GM12878 (cell line): Measurements from ENCODE around the gene RMND1. TPM values are rescaled to one million over a fixed set of nuclear protein-coding genes. Genes with fewer than 3 reads are reported as not detected.

Experiments used
- ATAC-seq: fragments of 200-7000 bp; cut with Tn5 transposase; 3 replicates; pipeline ENCODE4 v1.9.1; 2020; ENCODE audit warnings: mild to moderate bottlenecking, moderate library complexity
- BruUV-seq: library from RNA; stranded (reverse); fragments of 400-500 nt; replicated peaks from 2 replicates; lab custom pipeline; 2021; lab: Mats Ljungman, UMichigan
- CTCF ChIA-PET: fragments of 300-600 bp; sonication (Branson Sonifier 250); formaldehyde crosslinking; extraction: SDS; loops from one replicate; lab custom pipeline; 2021; ENCODE audit warnings: inconsistent platforms; lab: Yijun Ruan, JAX
- POLR2A ChIA-PET: fragments of 350-600 bp; formaldehyde crosslinking; extraction: SDS; loops from one replicate; lab custom pipeline; 2021; ENCODE audit warnings: inconsistent platforms; lab: Charles Lee
- RAD21 ChIA-PET: fragments of 300-600 bp; sonication (Branson Sonifier 250); formaldehyde crosslinking; loops from one replicate; lab custom pipeline; 2023; ENCODE audit warnings: antibody characterized with exemption; ENCODE audit not compliant: unreplicated experiment; lab: Charles Lee
- SMC1A ChIA-PET: fragments of 300-600 bp; sonication (Branson Sonifier 250); formaldehyde crosslinking; loops from one replicate; lab custom pipeline; 2023; ENCODE audit not compliant: unreplicated experiment, uncharacterized antibody; lab: Charles Lee
- DNase-seq: peaks from one replicate; pipeline ENCODE4 v3.0.0-alpha.2; 2011; ENCODE audit warnings: low read depth, low spot score
- FAIRE-seq: peaks from 3 replicates; lab custom pipeline; 2011; peaks lifted over from hg19 to GRCh38; lab: Jason Lieb, UNC
- H2AFZ ChIP-seq: 2 replicates; pipeline ENCODE4 v1.6.0; 2011; ENCODE audit warnings: low read depth, low read length, control low read depth; ENCODE audit not compliant: control insufficient read depth
- H3K27ac ChIP-seq: 2 replicates; pipeline ENCODE4 v1.5.1; 2011; ENCODE audit warnings: control low read depth; ENCODE audit not compliant: control insufficient read depth, insufficient read depth
- H3K27me3 ChIP-seq, 2 experiments: replicated peaks in 1 of 2; 2 replicates each; pipeline versions ENCODE4 v1.6.0 to v1.6.1; 2011; ENCODE audit warnings: low read length in 1 of 2; ENCODE audit not compliant: control insufficient read depth in 2 of 2, insufficient read depth in 2 of 2
- H3K36me3 ChIP-seq, 2 experiments: 2 replicates each; pipeline ENCODE4 v1.5.1; 2011; ENCODE audit warnings: low read length in 1 of 2; ENCODE audit not compliant: control insufficient read depth in 2 of 2, insufficient read depth in 2 of 2
- H3K4me1 ChIP-seq: 2 replicates; pipeline ENCODE4 v1.6.1; 2011; ENCODE audit warnings: mild to moderate bottlenecking, low read length, moderate library complexity, mixed read lengths; ENCODE audit not compliant: control insufficient read depth, insufficient read depth
- H3K4me2 ChIP-seq: 2 replicates; pipeline ENCODE4 v1.6.0; 2011; ENCODE audit warnings: control low read depth; ENCODE audit not compliant: control insufficient read depth, insufficient read depth
- H3K4me3 ChIP-seq: fragments of 200-600 bp; sonication (generic); 2 replicates; pipeline ENCODE4 v1.5.1; 2016
- H3K79me2 ChIP-seq: 2 replicates; pipeline ENCODE4 v1.6.0; 2011; ENCODE audit warnings: low read length; ENCODE audit not compliant: control insufficient read depth, insufficient read depth
- H3K9ac ChIP-seq: 2 replicates; pipeline ENCODE4 v1.8.0; 2011; ENCODE audit warnings: low read length, control low read depth, mixed read lengths; ENCODE audit not compliant: control insufficient read depth, insufficient read depth
- H3K9me3 ChIP-seq: replicated peaks from 3 replicates; pipeline ENCODE4 v1.5.1; 2011; ENCODE audit warnings: mild to moderate bottlenecking, low read length; ENCODE audit not compliant: control insufficient read depth, insufficient read depth
- H4K20me1 ChIP-seq: 2 replicates; pipeline ENCODE4 v1.6.0; 2011; ENCODE audit not compliant: control insufficient read depth, insufficient read depth
- BMI1 ChIP-seq: fragments of 450-650 bp; IDR thresholded peaks from 2 replicates; pipeline ENCODE4 v1.6.1; 2016; ENCODE audit warnings: mild to moderate bottlenecking, moderate library complexity, borderline replicate concordance
- EZH2 ChIP-seq: IDR thresholded peaks from 2 replicates; pipeline ENCODE4 v1.6.1; 2012; ENCODE audit warnings: low read depth, mild to moderate bottlenecking, control low read depth, inconsistent platforms, low read length, borderline replicate concordance; ENCODE audit not compliant: control insufficient read depth
- MTA3 ChIP-seq: IDR thresholded peaks from 2 replicates; pipeline ENCODE4 v1.6.1; 2012; ENCODE audit warnings: low read length, inconsistent platforms, borderline replicate concordance
- MYB ChIP-seq: fragments of 150-350 bp; IDR thresholded peaks from 2 replicates; pipeline ENCODE4 v1.6.1; 2014; ENCODE audit warnings: mild to moderate bottlenecking, low read depth, low read length, borderline replicate concordance
- NRF1 ChIP-seq: conservative IDR thresholded peaks from 2 replicates; pipeline ENCODE4 v1.6.1; 2011; ENCODE audit warnings: mild to moderate bottlenecking, low read depth, low read length, improper control_type of control experiment
- SPI1 ChIP-seq: IDR thresholded peaks from 2 replicates; pipeline ENCODE4 v1.6.1; 2011; ENCODE audit warnings: low read depth, mild to moderate bottlenecking, low read length, moderate library complexity, borderline replicate concordance; ENCODE audit not compliant: insufficient read depth
- TCF3 ChIP-seq: IDR thresholded peaks from 2 replicates; pipeline ENCODE4 v1.6.1; 2012; ENCODE audit warnings: low read depth, mild to moderate bottlenecking, low read length, borderline replicate concordance; ENCODE audit not compliant: insufficient read depth
- ZZZ3 ChIP-seq: IDR thresholded peaks from 2 replicates; pipeline ENCODE4 v1.6.1; 2011; ENCODE audit warnings: low read depth; ENCODE audit not compliant: control insufficient read depth, insufficient read length
- WGBS: methylation state at CpG from one replicate; pipeline ENCODE4 v1.1.6; 2016; ENCODE audit warnings: low lambda C conversion rate; ENCODE audit not compliant: insufficient replicate concordance, insufficient coverage; ENCODE audit errors: missing lambda C conversion rate; 5-methylcytosine and 5-hydroxymethylcytosine counted together
- in situ Hi-C: fragments of 300-500 bp; cut with MboI; formaldehyde crosslinking; loops from 9 replicates; pipeline ENCODE4 v1.14.3; 2018; ENCODE audit warnings: mixed read lengths
- intact Hi-C: fragments of 100-400 bp; cut with micrococcal nuclease; formaldehyde crosslinking; loops from one replicate; pipeline ENCODE4 v1.14.2; 2022; ENCODE audit not compliant: unreplicated experiment
- polyA plus RNA-seq, 11 experiments: library from polyadenylated mRNA; depleted of rRNA in 4 of 11; unstranded in 6 of 11; stranded (reverse) in 5 of 11; fragments of >200 nt; fragmentation: Nextera tagmentation in 4 of 11; fragmentation: Illumina TruSeq in 1 of 11; extraction: Ambion mirVana in 4 of 11; extraction: Trizol in 1 of 11; gene quantifications; 1 replicate in 1 of 11; 2 replicates in 10 of 11; pipeline versions ENCODE4 v1.2.1 to v1.2.3, GENCODE V29; 2011 to 2016; ENCODE audit warnings: inconsistent platforms in 2 of 11, missing spikeins in 2 of 11, low read depth in 1 of 11
- total RNA-seq, 4 experiments: library from RNA; depleted of rRNA in 3 of 4; stranded (reverse); fragments of >200 nt in 3 of 4; fragmentation: Illumina TruSeq in 1 of 4; extraction: Trizol in 1 of 4; gene quantifications; 2 replicates each; pipeline versions ENCODE4 v1.2.1 to v1.2.3, GENCODE V29; 2013 to 2021
- TF ChIP-seq, protein P1 (sequence below): fragments of 450-650 bp; formaldehyde crosslinking; IDR thresholded peaks from 2 replicates; pipeline ENCODE4 v1.4.0; 2022; ENCODE audit warnings: mild to moderate bottlenecking, moderate library complexity
- TF ChIP-seq, protein P2 (sequence below): fragments of 450-650 bp; IDR thresholded peaks from 2 replicates; pipeline ENCODE4 v1.6.1; 2018; ENCODE audit warnings: mild to moderate bottlenecking, low read depth, moderate library complexity; ENCODE audit not compliant: partially characterized antibody

Gene RMND1
- total and polyA plus RNA-seq, 10 of the 15 experiments (the other 5 are each of a cell fraction or from before 2014, with no cell fraction given) = 15.9 to 34.5 (median 21.4) TPM

DNA sequence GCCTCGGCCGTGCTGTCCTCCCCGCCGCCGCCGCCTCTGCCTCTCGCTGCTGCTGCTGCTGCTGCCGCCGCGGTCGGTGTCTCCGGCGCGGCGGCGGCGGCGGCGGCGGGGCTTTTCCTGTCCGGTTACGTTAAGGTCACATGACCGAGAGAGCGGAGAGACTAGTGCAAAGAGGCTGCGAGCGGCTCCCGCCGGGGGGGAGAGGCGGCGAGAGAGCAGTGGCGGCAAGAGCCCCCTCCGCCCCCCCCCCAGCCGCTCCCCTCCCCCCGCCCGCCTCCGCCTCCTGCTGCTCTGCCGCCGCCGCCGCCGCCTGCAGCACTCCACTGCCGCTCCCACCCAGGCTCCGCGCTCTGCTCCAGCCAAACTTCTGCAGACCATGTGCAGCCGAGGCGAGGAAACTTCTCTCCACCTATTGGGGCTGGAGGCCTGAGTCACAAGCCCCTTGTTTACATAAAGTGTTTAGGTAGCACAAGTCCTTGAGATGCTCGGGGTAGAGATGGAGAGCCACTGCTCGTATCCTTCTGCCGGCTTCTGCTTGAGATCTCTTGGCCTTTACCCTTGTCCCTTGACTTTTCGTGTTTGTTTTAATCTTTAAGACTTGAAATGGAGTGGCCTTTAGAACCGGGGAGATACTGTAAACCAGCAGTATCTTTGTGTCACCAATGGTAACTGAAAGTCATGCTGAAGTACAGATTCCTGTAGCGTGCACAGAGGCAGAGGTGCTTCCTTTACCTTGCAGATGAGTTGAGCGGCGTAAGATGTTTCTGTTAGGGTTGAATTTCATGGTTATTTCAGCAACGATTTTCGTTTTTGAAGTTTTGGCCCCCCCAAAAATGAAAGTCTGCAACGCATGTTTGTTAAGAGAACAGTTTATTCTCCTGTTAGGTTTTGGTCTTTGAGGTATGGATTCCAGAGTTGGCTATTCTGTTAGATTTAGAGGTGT lies 60.2 kb downstream of the RMND1 start, which contains the start of gene ZBTB2 (continued):
- TF ChIP-seq, protein P1, sequence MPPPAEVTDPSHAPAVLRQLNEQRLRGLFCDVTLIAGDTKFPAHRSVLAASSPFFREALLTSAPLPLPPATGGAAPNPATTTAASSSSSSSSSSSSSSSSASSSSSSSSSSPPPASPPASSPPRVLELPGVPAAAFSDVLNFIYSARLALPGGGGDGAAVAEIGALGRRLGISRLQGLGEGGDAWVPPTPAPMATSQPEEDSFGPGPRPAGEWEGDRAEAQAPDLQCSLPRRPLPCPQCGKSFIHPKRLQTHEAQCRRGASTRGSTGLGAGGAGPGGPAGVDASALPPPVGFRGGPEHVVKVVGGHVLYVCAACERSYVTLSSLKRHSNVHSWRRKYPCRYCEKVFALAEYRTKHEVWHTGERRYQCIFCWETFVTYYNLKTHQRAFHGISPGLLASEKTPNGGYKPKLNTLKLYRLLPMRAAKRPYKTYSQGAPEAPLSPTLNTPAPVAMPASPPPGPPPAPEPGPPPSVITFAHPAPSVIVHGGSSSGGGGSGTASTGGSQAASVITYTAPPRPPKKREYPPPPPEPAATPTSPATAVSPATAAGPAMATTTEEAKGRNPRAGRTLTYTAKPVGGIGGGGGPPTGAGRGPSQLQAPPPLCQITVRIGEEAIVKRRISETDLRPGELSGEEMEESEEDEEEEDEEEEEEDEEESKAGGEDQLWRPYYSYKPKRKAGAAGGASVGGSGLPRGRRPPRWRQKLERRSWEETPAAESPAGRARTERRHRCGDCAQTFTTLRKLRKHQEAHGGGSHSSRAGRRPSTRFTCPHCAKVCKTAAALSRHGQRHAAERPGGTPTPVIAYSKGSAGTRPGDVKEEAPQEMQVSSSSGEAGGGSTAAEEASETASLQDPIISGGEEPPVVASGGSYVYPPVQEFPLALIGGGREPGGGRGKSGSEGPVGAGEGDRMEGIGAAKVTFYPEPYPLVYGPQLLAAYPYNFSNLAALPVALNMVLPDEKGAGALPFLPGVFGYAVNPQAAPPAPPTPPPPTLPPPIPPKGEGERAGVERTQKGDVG (CRISPR knock-in tag) = no peak
- TF ChIP-seq, all 136 proteins: peak for 11

DNA sequence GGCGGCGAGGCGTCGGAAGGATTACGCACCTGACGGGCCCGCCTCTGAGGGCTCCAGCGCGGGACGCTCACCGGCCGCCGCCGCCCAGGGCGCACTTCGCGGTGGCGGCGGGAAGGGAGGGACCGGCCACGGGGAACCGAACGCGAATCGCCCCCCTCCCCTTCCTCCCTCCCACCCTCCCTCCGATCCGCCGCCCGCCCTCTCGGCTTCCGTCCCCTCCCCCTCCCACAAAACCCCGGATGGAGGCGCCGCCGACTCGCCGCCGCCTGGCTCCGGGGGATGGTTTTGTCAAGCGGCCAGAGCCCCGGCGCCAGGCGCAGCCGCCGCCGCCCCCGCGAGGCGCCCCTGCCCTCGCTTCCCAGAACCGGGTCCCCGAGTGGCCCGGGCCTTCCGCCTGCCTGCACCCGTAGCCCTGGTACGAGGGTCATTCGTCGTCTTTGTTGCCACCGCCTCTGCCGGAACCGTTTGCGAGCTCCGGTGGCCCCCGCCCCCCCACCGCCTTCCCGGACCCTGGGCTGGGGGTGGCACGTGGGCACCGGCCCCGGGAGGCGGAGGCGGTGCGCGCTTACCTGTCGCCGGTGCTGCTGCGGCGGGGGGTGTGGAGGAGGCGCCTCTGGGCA lies 61.0 kb downstream of the RMND1 start:
- peak overlapping the region; percentile 95 for H3K27ac ChIP-seq
- H3K36me3 ChIP-seq = peaks cover 0 to 4% of the 10 kb centered on the region in 2 experiments; a peak in 1 of 4 replicates
- H3K27me3 ChIP-seq = no peaks in the 10 kb centered on the region
- RAD21 ChIA-PET = interaction anchor here (1.6 to 2.6 kb wide), 3 partner anchors 50 to 63 kb away, joined by 6 to 11 read pairs (median 9); partner anchors contain the start of gene RMND1
- peak overlapping the region; percentile 96 for H3K9ac ChIP-seq
- peaks cover 28% of the 10 kb centered on the region for H3K4me1 ChIP-seq
- H3K4me2 ChIP-seq = 0 out of 2 replicates have a peak overlapping the region, but pooled peaks have one; percentile 13
- H3K9me3 ChIP-seq = no peaks in the 10 kb centered on the region
- peak; percentile 13 for ATAC-seq
- SMC1A ChIA-PET = interaction anchor here (1.3 to 2.1 kb wide), 2 partner anchors 55 to 61 kb away, joined by 3 to 9 read pairs; partner anchors contain the start of gene RMND1
- H2AFZ ChIP-seq = no peak overlapping the region; the same call in 1 of the 2 replicates
- POLR2A ChIA-PET = interaction anchor here (0.6 to 2.4 kb wide), 5 partner anchors 12 to 358 kb away, joined by 3 to 23 read pairs (median 4); partner anchors contain the start of gene RMND1
- no TSS peak for BruUV-seq
- intact Hi-C loops = loop anchor here (1.0 to 5.0 kb wide), 3 partner anchors 61 to 1591 kb away; partner anchors contain the start of genes FBXO5 and RMND1
- no peak for FAIRE-seq
- CTCF ChIA-PET = interaction anchor here (1.6 kb wide), 1 partner anchor 14 kb away, joined by 5 read pairs; no protein-coding TSS in a partner anchor
- in situ Hi-C loops = no loop called here
- no peak for DNase-seq
- WGBS = 2% methylated on average over 58 of the region's 78 CpGs
- peaks cover 87% of the 10 kb centered on the region for H3K79me2 ChIP-seq
- 0 out of 2 replicates have a peak, but pooled peaks cover 6% of the 10 kb centered on the region for H4K20me1 ChIP-seq
- peak overlapping the region; percentile 82 for H3K4me3 ChIP-seq
- TF ChIP-seq SPI1 (no peak), MYB (no peak), ZZZ3 (no peak), NRF1 (no peak), MTA3 (no peak), EZH2 (no peak), BMI1 (no peak), TCF3 (no peak)
- TF ChIP-seq, protein P2, sequence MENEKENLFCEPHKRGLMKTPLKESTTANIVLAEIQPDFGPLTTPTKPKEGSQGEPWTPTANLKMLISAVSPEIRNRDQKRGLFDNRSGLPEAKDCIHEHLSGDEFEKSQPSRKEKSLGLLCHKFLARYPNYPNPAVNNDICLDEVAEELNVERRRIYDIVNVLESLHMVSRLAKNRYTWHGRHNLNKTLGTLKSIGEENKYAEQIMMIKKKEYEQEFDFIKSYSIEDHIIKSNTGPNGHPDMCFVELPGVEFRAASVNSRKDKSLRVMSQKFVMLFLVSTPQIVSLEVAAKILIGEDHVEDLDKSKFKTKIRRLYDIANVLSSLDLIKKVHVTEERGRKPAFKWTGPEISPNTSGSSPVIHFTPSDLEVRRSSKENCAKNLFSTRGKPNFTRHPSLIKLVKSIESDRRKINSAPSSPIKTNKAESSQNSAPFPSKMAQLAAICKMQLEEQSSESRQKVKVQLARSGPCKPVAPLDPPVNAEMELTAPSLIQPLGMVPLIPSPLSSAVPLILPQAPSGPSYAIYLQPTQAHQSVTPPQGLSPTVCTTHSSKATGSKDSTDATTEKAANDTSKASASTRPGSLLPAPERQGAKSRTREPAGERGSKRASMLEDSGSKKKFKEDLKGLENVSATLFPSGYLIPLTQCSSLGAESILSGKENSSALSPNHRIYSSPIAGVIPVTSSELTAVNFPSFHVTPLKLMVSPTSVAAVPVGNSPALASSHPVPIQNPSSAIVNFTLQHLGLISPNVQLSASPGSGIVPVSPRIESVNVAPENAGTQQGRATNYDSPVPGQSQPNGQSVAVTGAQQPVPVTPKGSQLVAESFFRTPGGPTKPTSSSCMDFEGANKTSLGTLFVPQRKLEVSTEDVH = no peak
